Stimulated activated naive CD4-positive, alpha-beta T cell (primary cell): ENCODE results near the gene AIF1.

ENCODE experiments used
- DNase-seq, 6 experiments: peaks; one replicate each; lab custom pipeline; 2025; lab: John Stamatoyannopoulos, UW

AIF1 gene

DNA sequence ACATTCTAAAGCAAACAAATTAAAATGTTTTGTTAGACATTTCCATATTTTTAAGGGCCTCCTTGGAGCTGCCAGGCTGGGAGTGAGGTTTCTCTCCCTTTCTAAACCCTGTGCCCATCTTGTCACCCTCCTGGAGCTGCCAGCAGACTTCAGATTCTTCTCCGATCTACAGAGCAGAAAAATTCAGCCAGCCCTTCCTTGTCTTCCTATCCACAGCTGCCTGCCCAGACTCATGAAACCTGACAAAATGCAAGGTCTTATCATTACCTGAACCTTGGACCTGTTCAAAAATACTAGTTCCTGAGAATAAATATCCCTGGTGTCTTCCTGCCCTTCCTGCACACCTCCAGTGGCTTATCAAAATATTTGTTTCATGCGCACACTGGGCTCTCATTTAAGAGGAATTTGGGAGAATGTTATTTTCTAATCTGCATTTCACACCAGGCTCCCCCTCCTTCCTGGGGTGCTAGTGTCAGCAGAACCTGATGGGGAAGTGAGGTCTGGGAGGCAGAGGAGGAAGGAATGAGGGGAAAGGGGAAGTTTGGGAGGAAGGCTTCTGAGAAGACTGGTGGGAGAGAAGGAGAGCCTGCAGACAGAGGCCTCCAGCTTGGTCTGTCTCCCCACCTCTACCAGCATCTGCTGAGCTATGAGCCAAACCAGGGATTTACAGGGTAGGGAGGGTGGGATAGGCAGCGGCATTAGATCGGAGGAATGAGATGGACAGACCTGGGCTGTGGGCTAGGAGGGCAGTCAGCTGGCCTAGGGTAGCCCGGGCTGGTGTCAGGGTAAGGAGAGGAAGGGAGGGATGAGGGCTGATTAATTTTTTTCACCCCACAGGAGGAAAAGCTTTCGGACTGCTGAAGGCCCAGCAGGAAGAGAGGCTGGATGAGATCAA is at the start of gene AIF1:
AIF1 (plus strand) TSS at position 551 of the 895 bp plus-strand sequence; CDS start at position 647, 96 bp downstream.
- no peak for DNase-seq

DNA sequence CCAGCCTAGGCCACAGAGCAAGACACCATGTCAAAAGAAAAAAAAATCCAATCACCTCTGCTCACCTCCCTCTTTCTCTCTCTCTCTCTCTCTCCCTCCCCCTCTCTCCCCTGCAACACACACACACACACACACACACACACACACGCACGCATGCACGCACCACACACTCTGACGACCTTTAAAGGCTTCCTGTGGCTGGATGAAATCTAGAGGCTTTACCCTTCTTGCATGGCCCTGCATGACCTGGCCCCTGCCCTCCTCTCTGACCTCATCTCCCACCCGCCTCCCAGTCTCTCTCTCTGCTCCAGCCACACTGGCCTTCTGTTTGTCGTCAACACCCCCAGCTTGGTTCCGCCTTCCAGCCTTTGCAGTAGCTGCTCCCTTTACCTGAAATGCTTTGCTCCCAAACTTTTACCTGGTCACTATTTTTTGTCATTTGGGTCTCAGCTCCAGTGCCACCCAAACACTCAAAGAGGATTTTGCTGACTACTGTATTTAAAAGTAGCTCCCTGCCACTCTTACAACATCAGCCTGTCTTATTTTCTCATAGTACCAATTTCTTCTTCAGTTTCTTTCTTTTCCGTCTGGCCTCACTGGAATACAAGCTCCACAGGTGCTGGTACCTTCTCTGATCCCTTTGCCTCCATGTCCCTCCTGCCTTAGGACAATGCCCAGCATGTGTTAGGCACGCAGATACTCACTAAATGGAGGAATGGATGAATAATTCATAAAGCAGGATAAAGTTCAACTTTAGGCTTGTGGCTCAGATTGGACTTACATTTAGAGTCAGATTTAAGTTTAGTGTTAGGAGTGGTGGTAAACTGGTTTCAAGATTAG is 47.3 kb upstream of the AIF1 start:
- DNase-seq: peak in 2 of 6 experiments; percentile 31 to 38

DNA sequence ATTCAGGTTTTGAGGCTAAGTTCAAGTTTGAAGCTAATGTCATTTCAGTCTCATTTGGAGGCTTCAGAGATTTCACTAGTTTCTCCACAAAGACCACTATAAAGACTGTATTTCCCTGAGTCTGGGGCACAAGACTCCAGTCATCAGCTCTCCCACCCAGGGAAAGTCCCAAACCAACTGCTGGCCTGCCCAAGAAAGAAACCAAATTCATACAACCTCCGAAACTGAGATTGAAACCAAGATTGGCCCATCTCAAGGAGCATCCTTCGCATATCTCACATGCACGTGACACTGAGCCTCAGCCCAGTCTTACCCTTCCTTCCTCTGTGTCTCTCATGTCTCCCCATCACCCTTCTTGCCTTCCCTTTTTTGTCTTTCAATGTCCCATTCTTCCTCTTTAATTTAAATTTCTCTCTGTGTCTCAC is 46.5 kb upstream of the AIF1 start:
- DNase-seq: peak; percentile 24 to 69 (median 63)

DNA sequence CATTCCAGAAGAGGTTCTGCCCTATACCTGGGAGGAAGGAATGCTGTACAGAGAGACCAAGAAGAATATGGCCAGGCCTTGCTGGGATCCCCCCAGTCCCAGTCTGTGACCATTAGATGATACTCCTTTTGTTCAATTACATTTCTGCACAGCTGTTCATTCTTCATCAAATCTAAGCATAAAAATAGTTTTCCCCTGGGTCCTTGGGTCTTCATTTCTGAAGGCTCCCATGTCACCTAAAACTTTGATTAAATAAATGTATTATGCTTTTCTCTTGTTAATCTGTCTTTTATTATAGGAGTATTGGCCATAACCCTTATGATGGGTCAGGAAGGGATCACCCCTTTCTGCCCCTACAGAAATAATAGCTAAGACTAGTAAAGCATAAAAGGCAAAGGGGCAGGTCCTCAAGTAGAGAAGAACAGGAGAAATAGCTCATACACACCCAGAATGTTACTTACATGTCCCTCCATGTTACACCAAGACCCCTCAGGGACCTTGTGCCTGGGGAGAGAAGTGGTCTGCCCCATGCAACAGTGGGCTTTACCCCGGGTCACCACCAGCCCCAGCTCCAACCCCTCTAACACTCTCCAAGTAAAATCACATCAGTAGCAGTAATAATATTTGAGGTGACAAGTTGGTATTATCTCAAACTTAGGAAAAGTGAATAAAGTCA is 45.0 kb upstream of the AIF1 start:
- DNase-seq: no peak

DNA sequence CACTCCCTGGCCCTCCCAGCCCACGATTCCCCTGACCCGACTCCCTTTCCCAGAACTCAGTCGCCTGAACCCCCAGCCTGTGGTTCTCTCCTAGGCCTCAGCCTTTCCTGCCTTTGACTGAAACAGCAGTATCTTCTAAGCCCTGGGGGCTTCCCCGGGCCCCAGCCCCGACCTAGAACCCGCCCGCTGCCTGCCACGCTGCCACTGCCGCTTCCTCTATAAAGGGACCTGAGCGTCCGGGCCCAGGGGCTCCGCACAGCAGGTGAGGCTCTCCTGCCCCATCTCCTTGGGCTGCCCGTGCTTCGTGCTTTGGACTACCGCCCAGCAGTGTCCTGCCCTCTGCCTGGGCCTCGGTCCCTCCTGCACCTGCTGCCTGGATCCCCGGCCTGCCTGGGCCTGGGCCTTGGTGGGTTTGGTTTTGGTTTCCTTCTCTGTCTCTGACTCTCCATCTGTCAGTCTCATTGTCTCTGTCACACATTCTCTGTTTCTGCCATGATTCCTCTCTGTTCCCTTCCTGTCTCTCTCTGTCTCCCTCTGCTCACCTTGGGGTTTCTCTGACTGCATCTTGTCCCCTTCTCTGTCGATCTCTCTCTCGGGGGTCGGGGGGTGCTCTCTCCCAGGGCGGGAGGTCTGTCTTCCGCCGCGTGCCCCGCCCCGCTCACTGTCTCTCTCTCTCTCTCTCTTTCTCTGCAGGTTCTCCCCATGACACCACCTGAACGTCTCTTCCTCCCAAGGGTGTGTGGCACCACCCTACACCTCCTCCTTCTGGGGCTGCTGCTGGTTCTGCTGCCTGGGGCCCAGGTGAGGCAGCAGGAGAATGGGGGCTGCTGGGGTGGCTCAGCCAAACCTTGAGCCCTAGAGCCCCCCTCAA is 42.8 kb upstream of the AIF1 start, which contains the start of gene LTA:
LTA (plus strand) TSS at position 249 of the 871 bp plus-strand sequence; CDS start at position 703, 454 bp downstream.
- peak; percentile 70 to 90 (median 78) for DNase-seq

DNA sequence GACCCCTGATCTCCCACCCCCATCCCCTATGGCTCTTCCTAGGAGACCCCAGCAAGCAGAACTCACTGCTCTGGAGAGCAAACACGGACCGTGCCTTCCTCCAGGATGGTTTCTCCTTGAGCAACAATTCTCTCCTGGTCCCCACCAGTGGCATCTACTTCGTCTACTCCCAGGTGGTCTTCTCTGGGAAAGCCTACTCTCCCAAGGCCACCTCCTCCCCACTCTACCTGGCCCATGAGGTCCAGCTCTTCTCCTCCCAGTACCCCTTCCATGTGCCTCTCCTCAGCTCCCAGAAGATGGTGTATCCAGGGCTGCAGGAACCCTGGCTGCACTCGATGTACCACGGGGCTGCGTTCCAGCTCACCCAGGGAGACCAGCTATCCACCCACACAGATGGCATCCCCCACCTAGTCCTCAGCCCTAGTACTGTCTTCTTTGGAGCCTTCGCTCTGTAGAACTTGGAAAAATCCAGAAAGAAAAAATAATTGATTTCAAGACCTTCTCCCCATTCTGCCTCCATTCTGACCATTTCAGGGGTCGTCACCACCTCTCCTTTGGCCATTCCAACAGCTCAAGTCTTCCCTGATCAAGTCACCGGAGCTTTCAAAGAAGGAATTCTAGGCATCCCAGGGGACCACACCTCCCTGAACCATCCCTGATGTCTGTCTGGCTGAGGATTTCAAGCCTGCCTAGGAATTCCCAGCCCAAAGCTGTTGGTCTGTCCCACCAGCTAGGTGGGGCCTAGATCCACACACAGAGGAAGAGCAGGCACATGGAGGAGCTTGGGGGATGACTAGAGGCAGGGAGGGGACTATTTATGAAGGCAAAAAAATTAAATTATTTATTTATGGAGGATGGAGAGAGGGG is 41.6 kb upstream of the AIF1 start:
- no peak for DNase-seq

DNA sequence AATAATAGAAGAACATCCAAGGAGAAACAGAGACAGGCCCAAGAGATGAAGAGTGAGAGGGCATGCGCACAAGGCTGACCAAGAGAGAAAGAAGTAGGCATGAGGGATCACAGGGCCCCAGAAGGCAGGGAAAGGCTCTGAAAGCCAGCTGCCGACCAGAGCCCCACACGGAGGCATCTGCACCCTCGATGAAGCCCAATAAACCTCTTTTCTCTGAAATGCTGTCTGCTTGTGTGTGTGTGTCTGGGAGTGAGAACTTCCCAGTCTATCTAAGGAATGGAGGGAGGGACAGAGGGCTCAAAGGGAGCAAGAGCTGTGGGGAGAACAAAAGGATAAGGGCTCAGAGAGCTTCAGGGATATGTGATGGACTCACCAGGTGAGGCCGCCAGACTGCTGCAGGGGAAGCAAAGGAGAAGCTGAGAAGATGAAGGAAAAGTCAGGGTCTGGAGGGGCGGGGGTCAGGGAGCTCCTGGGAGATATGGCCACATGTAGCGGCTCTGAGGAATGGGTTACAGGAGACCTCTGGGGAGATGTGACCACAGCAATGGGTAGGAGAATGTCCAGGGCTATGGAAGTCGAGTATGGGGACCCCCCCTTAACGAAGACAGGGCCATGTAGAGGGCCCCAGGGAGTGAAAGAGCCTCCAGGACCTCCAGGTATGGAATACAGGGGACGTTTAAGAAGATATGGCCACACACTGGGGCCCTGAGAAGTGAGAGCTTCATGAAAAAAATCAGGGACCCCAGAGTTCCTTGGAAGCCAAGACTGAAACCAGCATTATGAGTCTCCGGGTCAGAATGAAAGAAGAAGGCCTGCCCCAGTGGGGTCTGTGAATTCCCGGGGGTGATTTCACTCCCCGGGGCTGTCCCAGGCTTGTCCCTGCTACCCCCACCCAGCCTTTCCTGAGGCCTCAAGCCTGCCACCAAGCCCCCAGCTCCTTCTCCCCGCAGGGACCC is 40.6 kb upstream of the AIF1 start:
- DNase-seq: no peak

DNA sequence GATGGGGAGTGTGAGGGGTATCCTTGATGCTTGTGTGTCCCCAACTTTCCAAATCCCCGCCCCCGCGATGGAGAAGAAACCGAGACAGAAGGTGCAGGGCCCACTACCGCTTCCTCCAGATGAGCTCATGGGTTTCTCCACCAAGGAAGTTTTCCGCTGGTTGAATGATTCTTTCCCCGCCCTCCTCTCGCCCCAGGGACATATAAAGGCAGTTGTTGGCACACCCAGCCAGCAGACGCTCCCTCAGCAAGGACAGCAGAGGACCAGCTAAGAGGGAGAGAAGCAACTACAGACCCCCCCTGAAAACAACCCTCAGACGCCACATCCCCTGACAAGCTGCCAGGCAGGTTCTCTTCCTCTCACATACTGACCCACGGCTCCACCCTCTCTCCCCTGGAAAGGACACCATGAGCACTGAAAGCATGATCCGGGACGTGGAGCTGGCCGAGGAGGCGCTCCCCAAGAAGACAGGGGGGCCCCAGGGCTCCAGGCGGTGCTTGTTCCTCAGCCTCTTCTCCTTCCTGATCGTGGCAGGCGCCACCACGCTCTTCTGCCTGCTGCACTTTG is 39.6 kb upstream of the AIF1 start, which contains the start of gene TNF:
TNF (plus strand) TSS at position 231 of the 567 bp plus-strand sequence; CDS start at position 408, 177 bp downstream.
- peak in 5 of 6 experiments; percentile 19 to 65 (median 54) for DNase-seq

DNA sequence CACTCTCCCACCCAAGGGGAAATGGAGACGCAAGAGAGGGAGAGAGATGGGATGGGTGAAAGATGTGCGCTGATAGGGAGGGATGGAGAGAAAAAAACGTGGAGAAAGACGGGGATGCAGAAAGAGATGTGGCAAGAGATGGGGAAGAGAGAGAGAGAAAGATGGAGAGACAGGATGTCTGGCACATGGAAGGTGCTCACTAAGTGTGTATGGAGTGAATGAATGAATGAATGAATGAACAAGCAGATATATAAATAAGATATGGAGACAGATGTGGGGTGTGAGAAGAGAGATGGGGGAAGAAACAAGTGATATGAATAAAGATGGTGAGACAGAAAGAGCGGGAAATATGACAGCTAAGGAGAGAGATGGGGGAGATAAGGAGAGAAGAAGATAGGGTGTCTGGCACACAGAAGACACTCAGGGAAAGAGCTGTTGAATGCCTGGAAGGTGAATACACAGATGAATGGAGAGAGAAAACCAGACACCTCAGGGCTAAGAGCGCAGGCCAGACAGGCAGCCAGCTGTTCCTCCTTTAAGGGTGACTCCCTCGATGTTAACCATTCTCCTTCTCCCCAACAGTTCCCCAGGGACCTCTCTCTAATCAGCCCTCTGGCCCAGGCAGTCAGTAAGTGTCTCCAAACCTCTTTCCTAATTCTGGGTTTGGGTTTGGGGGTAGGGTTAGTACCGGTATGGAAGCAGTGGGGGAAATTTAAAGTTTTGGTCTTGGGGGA is 38.9 kb upstream of the AIF1 start:
- DNase-seq: no peak

DNA sequence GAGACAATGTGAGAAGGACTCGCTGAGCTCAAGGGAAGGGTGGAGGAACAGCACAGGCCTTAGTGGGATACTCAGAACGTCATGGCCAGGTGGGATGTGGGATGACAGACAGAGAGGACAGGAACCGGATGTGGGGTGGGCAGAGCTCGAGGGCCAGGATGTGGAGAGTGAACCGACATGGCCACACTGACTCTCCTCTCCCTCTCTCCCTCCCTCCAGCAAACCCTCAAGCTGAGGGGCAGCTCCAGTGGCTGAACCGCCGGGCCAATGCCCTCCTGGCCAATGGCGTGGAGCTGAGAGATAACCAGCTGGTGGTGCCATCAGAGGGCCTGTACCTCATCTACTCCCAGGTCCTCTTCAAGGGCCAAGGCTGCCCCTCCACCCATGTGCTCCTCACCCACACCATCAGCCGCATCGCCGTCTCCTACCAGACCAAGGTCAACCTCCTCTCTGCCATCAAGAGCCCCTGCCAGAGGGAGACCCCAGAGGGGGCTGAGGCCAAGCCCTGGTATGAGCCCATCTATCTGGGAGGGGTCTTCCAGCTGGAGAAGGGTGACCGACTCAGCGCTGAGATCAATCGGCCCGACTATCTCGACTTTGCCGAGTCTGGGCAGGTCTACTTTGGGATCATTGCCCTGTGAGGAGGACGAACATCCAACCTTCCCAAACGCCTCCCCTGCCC is 38.0 kb upstream of the AIF1 start:
- no peak for DNase-seq

DNA sequence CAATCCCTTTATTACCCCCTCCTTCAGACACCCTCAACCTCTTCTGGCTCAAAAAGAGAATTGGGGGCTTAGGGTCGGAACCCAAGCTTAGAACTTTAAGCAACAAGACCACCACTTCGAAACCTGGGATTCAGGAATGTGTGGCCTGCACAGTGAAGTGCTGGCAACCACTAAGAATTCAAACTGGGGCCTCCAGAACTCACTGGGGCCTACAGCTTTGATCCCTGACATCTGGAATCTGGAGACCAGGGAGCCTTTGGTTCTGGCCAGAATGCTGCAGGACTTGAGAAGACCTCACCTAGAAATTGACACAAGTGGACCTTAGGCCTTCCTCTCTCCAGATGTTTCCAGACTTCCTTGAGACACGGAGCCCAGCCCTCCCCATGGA is 37.5 kb upstream of the AIF1 start:
- DNase-seq: no peak

DNA sequence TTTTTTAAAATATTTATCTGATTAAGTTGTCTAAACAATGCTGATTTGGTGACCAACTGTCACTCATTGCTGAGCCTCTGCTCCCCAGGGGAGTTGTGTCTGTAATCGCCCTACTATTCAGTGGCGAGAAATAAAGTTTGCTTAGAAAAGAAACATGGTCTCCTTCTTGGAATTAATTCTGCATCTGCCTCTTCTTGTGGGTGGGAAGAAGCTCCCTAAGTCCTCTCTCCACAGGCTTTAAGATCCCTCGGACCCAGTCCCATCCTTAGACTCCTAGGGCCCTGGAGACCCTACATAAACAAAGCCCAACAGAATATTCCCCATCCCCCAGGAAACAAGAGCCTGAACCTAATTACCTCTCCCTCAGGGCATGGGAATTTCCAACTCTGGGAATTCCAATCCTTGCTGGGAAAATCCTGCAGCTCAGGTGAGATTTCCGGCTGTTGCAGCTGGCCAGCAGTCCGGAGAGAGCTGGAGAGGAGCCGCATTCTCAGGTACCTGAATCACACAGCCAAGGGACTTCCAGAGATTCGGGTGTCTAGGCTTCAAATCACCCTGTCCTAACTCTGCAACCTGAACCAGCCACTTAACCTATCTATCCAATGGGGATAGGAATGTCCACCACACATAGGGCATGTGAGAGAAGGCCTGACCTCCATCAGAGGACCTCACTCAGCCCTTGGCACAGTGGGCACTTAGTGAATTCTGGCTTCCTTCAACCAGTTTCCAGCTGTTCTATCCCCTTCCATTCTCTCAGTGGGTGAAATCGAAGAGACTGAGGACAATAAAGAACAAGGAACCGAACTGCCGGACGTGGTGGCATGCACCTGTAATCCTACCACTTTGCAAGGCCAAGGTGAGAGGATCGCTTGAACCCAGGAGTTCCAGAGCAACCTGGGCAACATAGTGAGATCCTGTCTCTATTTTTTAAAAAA is 36.6 kb upstream of the AIF1 start:
- no peak for DNase-seq

DNA sequence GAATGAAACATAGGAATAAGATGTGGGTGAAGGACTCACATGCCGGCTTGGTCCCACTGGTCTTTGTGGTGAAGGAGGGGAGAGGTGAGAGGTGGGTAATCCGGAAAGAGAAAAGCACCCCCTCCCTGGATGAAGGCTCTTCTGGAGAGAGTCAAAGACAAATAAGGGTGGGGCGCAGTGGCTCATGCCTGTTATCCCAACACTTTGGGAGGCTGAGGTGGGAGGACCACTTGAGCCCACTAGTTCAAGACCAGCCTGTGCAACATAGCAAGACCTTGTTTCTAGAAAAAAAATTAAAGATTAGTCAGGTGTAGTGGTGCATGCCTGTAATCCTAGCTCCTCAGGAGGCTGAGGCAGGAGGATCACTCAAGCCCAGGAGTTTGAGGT is 35.9 kb upstream of the AIF1 start:
- no peak for DNase-seq

DNA sequence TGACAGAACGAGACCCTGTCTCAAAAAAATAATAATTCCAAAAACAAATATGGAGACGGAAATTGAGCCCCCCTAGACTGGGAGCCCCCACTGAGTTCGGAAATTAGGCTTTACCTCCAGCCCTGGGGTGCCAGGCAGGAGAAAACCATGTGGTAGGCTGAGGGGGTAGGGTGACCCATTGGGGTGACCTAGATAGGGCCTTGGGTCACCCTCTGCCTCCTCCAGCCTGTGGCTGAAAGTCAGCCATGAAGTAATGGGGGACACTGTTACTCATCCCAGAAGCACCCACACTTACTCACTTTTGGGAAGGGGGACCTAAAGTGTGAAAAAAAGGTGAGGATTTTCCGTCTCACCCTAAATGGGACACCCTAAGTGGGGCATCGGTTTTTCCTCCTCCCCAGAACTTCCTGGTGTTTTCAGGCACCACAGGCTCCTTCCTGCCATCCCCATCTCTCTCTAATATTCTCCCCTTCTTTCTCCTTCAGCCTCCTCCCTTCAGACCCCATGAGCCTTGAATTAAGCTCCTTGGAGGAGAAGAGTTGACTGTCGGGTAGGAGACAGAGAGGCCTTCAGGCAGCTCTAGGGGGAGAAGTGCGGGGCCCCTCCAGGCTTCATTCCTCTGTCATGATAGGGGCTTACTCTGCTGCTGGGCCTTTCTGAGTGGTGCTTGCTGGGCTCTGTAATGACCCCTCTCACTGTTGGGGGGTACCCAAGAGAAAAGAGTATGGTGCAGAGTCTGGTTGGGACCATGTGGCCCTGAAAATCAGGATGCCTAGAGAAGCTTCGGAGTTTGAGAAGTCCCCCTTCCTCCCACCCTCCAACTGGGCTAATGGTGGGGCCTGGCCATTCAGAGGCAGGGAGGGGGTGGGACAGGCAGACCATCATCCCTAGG is 35.2 kb upstream of the AIF1 start:
- DNase-seq: peak in 2 of 6 experiments; percentile 10 to 34

DNA sequence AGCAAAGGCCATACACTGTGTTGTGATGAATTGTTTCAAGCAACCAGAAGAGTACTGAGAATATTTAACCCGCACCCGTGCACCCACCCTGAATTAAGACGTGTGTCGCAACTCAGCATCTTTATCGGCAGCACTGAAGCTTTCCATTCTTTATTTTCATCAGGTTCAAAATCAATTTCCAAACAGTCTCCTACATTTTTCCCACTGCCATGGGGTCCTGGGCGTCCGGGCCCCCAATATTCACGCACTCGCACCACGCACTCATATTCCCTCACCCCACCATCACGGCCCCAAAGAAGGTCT is 34.6 kb upstream of the AIF1 start:
- no peak for DNase-seq
